ENCODE measurements around the gene SLN.

The SLN gene

DNA sequence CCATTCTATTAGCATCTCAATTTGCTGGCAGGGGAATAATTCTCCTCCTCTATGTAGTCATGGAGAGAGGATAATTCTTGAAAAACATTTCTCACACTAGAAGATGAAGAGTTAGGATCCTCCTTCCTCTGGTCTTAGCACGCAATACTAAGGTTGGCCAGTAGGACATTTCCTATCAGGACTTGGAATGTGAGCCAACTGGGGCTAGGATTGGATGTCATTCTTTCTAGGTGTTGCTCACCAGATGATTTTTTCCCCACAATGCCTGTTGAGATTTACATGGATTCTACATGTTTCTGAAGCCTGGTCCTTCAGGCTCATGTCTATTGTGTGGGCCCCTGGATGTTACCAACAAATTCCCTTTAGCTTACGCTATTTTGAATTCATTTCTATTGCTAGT, 28.0 kb downstream of the SLN start:
- peak; percentile 12 for DNase-seq (ENCODE audit: low read depth)

GRCh38 chr11:107683061-107683460, 28.8 kb downstream of the SLN start:
- DNase-seq (ENCODE audit: low read depth) = no peak

- no peak for DNase-seq (ENCODE audit: low read depth)
These were observed 29.3 kb downstream of the SLN start for GRCh38 chr11:107682572-107682971.

- no peak for DNase-seq (ENCODE audit: low read depth)
These were observed 29.7 kb downstream of the SLN start for GRCh38 chr11:107682171-107682570.

DNA sequence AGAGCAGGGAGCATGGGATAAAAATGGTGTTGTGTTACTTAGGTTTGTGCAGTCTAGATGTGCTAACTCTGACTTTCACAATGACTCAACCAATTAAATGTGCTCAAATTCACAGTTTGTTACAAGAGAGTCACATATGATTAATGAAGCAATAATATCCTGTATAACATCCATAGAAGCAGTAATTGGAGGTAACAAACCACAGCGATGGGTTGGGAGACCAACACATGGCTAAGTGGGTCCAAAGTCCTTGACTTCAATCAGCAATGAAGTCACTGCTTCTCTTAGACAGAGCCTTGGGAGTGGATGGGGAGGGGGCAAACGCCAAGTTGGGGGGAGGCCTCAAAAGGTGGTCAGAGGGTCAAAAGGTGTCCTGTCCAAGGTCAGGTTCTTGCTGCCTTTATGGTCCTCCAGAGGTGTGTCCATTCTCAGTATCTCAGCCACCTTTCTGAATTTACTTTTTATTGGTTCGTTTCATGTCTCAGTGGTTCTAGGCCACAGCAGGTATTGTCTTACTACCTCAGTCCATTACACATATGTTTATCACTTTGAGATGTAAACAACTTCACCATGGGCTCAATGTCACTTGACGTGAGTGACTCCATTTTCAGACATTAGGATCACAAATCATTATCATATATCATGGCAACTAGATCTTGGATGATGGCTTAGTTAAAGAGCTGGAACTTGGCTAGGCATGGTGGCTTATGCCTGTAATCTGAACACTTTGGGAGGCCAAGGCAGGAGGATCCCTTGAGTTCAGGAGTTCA, 32.4 kb downstream of the SLN start:
- no peak for DNase-seq (ENCODE audit: low read depth)

- DNase-seq (ENCODE audit: low read depth) = no peak
These were observed 33.3 kb downstream of the SLN start for GRCh38 chr11:107678632-107678971.

- no peak for DNase-seq (ENCODE audit: low read depth)
These were observed 33.8 kb downstream of the SLN start for GRCh38 chr11:107677924-107678631.

DNA sequence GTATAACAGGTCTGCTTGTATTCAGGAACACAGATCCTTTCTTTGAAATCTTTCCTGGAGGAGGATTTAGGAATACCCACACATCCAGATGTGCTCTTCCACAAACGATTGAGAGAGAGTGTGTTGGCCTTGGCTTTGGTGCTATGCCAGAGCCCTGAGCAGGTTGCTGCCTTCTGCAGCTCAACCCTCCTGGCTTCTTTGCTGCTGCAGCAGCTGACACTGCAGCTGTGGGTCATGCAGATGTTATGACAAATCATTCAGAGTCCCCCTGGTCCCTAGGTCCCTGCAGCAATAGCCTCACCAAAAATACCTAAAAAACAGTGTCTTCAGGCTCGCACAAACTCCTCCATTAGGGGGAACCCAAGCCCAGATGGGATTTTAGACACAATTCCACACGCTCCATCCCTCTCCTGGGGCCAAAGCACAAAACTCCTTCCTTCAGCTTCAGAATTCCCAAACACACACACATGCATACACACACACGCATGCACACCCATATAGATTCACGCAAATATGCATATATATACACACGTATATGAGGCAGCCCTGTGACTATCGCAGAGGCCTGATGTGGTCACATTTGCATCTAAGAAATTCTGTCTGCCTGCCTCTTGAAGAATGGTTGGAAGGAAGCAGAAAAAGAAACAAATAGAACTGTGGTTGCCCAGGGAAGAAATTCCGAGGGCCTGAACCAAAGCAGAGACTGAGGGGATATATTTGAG, 35.4 kb downstream of the SLN start:
- DNase-seq (ENCODE audit: low read depth) = no peak

DNA sequence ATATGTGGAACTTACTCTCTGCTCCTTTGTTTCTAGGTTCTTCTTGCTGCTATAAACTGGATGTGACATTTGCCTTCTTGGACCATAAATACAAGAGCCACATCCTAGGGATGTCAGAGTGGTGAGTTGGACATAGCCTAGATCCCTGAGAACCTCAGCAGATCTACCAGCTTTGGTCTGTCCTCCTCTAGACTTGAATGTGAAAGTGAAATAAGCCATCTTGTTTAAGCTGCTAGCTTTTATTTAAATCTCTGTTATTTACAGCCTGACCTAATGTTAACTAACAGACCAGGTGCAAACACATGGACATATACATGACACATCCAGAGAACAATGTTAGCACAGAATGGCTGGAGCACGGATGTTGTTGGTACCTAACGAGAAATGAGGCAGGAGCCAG, 36.0 kb downstream of the SLN start:
- no peak for DNase-seq (ENCODE audit: low read depth)

DNA sequence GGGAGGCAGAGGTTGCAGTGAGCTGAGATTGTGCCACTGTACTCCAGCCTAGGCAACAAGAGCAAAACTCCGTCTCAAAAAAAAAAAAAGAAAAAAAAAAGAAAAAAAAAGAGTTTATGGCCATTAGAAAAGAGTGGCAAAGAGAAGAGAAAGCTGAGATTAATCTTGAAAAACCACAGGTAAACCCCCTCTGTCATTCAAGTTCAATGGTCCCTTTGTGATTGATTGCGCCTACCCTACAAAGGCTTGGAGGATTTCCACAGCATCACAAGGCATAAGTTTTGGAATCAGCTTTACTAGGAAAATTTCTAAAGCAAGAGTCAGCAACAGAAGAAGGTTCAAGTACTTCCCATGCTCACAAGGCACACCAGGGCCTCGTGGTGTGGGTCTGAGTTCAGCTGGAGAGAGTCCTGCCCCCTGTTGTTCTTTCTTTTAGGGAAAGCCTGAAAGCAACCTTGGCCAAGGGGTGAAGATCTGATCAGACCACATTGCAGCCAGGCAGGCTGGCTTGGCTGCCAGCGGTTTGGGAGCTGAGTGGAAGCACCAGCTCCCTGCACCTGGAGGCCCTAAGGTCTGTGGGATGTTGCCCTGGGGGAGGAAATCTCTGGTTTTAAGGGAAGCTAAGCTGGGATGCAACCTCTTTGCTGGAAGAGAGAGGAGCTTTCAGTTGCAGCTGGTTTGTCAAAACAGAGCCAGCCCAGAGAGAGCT, 41.8 kb downstream of the SLN start:
- no peak for DNase-seq (ENCODE audit: low read depth)

DNA sequence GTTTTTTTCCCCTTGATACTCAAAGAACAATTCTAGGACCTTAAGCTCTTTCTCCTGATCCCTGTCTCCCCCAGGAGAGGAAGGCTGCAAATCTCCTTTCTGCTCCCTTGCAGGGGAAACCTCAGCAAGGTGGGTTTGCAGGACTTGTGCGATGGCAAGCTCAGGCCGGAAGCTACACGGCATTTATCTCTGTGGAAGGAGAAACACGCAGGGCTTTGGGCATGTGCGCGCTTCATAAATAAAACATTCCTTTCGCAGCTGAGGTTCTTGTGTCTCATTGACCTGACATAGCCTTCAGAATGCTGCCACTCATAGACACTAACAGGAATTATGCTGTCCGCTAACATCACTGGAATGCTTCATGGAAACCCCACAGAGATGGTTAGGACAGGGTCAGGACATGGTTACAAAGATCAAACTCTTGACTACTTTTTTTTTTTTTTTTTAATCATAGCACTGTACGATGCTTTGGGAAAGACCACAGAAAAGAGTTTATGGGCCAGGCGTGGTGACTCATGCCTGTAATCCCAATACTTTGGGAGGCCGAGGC, 42.6 kb downstream of the SLN start:
- DNase-seq (ENCODE audit: low read depth) = no peak

DNA sequence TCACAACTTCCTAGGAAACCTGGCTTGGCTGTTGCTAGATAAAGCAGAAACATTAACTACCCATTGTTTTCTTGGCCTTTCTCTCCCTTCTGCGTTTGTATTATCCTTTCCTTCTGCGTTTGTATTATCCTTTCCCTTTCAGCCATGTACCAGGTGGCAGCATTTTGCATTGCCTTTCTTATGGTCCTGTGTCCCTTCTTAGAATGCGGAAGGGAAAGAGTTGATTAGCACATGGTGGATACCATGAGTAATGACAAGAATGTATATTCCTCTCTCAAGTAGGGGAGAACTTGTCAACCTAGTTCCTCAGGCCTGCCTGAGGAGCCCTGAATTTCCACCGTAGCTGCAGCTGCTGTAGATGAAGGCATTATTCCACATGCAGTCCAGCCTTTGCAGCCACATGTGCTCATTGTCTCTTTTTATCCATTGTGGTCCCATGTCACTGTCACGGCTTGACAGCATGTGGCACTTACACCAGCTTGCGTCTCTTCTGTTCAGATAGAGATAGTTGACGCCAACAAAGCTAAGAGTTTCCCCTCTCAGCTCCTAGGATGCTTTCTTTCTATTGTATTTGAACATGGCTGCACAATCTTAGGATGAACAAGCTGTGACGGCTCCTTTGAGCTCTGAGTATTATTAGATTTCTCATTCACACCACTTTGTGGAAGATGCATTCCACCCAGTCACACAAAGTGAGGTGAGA, 44.8 kb downstream of the SLN start:
- DNase-seq (ENCODE audit: low read depth) = no peak

DNA sequence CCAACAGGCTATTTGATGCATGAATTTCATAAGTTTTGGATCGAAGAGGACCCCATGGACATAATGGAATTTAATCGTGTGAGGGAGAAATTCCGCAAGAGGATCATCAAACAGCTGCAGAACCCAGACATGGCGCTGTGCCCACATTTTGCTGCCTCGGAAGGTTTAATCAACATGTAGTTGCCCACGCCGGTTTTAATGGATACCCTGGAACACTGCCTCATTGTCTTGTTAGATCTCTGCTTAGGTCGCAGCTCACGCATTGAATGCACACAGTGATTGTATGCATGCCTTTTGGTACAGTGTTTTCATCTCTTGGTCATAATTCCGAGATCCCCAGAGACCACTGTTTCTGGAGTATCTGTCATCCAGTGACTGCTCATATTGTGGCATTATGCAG, 46.8 kb downstream of the SLN start:
- no peak for DNase-seq (ENCODE audit: low read depth)

DNA sequence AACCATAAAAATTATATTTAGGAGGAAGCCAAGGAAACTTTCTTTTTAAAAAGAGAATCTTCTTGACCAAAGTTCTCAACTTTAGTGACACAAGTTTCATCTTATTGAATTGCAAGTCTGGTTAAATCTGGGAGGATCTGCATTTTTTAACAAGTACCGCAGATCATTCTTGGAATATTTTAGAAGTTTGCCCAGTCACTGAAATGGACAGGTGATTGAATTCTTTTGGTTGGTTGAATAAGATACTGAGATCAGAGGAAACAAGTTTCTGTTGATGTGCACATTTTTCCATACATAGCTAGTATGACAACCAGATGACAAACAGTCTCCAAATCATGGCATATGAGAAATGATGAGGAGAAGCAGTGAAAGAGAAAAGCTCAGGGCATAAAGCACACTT, 50.2 kb downstream of the SLN start:
- DNase-seq (ENCODE audit: low read depth) = no peak

GRCh38 chr11:107660066-107660465, 51.8 kb downstream of the SLN start:
- DNase-seq (ENCODE audit: low read depth) = no peak

GRCh38 chr11:107659310-107659709, 52.5 kb downstream of the SLN start:
- no peak for DNase-seq (ENCODE audit: low read depth)

All from EH (cell line).